Lower leg skin (tissue), 3 donors: ENCODE data around the gene PCGF3.

ENCODE experiments used
- CTCF ChIP-seq, 3 donors: fragments of 450-650 bp; IDR thresholded peaks; one replicate each; pipeline ENCODE4 v1.5.1; 2016; ENCODE audit warnings: antibody characterized with exemption in 3 of 3, mild to moderate bottlenecking in 3 of 3, moderate library complexity in 2 of 3
- POLR2A ChIP-seq, 2 donors: fragments of 450-650 bp; IDR thresholded peaks; one replicate each; pipeline ENCODE4 v1.6.1; 2016 to 2017; ENCODE audit warnings: antibody characterized with exemption in 2 of 2, mild to moderate bottlenecking in 1 of 2, moderate library complexity in 1 of 2

GRCh38 chr4:712916-713632, 7.4 kb downstream of the PCGF3 start:
- TF ChIP-seq CTCF (IDR thresholded peaks at IDR 0.05) = no peak
- TF ChIP-seq POLR2A (IDR thresholded peaks at IDR 0.05) = no peak
